CD4-positive, alpha-beta T cell treated with Interleukin-12 subunit alpha and Interleukin-12 subunit beta, for 1 hour (primary cell): ENCODE measurements around the gene TMEM178B.

Source experiments
- DNase-seq: peaks from one replicate; pipeline ENCODE4 v3.0.0-alpha.2; 2020

Gene TMEM178B

GRCh38 chr7:141231018-141231792 is 157.3 kb downstream of the TMEM178B start:
- no peak for DNase-seq

DNA sequence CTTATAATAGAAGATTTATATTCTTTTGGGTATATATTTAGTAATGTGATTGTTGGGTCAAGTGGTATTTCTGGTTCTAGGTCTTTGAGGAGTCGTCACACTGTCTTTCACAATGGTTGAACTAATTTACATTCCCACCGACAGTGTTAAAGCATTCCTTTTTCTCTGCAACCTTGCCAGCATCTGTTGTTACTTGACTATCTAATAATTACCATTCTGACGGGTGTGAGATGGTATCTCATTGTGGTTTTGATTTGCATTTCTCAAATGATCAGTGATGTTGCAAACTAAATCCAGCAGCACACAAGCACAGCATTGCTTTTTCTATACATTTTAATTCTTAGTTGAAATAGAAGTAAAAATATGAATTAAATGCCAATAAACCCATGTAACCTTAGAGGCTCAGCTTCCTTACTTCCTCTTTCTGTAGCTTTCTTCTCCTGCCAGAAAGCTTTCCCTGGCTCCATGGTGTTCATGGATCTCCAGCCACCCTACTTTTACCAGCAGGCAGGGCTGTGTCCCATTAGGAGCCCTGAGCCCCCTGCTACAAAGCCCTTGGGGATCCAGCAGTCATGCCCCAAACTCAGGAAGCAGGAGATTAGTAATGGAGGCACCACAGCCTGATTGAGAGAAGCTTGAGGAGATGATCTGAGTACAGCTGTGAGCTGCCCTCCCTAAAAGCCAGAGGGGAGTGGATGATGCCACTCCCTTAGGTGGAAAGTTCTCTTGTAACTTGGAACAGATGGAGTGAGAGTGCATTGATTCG is 158.6 kb downstream of the TMEM178B start:
- DNase-seq: no peak

DNA sequence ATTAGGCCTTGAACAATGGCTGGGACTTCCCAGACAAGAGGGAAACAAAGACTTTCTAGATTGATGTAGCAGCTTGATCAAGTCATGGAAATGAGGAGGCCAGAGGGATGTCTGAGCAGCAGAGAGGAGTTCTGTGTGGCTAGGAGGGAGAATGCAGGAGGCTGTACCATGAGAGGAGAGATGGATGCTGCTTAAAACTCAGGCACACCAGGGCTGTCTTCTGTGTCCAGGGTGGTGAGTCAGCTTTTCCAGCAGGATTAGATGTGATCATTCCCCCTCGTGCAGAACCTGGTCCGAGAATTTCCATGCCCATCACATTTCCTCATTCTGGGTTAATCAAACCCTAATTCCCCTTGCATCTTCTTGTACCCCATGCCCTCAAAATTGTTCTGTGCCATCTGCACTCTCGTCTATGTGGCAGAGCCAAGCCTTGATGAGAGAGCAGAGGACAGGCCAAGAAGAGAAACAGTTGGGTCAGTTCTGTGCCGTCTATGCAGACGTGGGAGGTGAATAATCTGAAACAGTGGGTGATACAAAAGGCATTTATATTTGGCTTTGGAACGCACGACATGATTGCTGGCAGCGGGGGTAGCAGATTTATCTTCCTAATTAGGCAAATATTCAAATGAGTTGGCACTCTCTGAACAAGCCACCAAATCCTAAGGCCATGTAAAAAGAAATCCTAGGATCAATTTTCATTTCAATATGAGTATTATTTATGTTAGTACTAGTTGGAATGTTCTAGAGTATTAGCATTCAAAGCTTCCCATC is 160.7 kb downstream of the TMEM178B start:
- DNase-seq: no peak

DNA sequence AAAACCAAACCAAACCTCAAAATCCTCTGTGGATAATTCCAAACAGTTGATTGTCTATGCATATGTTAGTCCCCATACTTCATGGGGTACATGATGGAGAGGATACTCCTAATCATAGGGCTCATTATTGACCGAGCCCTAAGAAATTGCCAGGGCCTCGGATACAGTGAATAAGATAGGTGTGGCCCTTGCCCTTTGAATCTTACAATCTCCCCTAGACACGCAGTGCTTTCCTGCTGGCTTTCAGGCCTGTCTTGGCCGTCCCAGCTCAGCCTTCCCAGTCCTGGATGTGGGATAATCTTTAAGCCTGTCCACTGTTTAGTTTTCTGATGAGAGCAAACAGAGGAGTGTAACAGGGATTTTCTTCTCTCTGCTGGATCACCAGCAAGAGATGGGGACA is 161.8 kb downstream of the TMEM178B start:
- no peak for DNase-seq

DNA sequence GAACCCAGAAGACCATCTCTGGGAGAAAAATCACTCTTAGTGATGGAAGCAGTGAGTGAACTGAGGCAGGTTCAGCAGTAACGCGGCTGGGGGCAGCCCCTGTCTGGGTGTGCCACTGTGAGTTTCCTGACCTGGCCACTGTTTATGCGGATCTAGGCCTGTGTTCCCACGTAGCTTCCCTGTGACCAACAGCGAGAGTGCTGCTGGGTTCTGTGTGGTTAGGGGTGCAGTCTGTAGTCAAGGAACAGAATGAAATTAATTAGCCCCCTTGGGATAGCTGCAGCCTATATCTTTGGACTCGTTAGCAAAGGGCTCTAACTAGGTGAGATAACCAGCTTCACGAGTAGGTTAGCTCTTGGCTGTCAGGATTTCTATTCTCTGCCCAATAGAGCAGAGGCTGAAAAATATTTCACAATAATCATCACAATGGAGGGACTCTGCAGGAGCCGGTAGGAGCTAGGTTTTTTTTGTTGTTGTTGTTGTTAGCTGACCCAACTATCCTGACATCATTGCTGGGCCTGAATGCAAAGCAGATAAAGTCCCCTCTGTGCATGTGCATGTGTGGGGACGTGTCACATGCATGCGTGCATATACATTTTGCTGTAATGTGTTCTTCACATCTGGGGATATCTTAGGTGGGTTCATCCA is 164.9 kb downstream of the TMEM178B start:
- DNase-seq: no peak

- DNase-seq: no peak
Measured at GRCh38 chr7:141239661-141240060, 165.8 kb downstream of the TMEM178B start.

DNA sequence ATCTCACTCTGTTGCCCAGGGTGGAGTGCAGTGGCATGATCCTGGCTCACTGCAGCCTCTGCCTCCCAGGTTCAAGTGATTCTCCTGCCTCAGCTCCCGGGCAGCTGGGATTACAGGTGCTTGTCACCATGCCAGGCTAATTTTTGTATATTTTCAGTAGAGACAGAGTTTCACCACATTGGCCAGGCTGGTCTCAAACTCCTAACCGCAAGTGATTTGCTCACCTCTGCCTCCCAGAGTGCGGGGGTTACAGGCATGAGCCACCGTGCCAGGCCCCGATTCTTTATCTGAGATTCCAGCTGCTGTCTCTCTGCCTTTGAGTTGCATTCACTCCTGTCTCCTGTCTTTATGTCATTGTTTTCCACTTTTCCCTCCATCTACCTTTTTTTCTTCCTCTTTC is 168.7 kb downstream of the TMEM178B start:
- DNase-seq: no peak

GRCh38 chr7:141243368-141243767 is 169.5 kb downstream of the TMEM178B start:
- no peak for DNase-seq

DNA sequence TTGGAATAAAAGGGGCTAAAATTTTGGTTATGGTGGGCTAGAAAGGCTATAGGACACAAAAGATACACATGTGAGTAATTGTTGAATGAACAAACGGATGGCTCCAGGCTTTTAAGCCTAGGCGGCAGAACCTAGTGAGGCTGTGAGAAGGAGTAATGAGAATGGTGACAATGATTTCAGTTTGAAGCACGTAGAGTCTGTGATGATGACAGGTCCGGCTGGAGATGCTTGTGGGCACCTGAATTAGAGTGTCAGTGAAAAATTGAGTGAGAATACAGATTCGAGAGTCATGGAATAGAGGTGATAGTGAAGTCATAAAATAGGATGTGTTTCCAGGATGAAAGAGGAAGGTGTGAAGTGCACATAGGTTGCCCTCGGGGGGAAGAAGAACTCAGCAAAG is 170.6 kb downstream of the TMEM178B start:
- DNase-seq: no peak

GRCh38 chr7:141246426-141246825 is 172.6 kb downstream of the TMEM178B start:
- no peak for DNase-seq

- no peak for DNase-seq
Measured at GRCh38 chr7:141251180-141251579, 177.3 kb downstream of the TMEM178B start.

DNA sequence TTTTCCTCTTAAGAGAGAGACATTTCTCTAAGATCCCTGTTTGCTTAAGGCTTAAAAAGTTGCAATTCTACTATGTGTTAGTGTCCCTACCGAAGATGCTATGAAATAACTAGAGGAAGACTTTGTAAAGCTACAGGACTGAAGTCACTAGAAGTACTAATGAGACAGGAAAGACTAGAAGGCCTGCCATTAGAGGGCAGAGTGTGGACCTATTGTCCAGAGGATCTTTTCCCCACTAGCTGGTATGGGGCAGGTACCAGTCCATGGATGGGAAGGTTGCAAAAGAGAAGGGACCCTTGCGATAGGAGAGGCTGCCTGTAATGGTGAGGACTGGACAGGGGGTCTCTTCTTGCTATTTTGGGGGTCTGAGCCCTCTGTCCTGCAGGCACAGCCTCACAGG is 178.1 kb downstream of the TMEM178B start:
- no peak for DNase-seq

- no peak for DNase-seq
Measured at GRCh38 chr7:141257597-141257996, 183.7 kb downstream of the TMEM178B start.

- DNase-seq: no peak
Measured at GRCh38 chr7:141258559-141258958, 184.7 kb downstream of the TMEM178B start.

- DNase-seq: no peak
Measured at GRCh38 chr7:141262101-141263090, 188.5 kb downstream of the TMEM178B start.

- DNase-seq: no peak
Measured at GRCh38 chr7:141263508-141263907, 189.6 kb downstream of the TMEM178B start.

DNA sequence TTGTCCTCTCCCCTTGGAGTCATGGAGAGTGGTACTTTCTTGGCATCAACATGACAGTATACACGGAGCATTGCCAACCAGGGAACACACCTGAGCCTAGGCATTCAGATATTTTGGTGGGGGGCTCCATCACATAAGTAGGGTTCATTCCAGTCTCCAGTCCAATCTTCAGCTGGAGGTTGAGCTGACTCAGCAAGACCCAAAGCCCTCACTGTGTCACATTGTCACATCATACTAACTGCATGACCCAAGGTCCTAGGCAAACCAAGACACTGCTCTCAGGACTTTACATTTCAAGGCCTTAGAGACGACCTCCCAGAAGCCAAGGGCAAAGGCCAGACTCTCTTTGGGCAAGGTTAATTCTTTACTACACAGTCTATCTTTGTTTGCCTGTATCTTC is 190.1 kb downstream of the TMEM178B start:
- no peak for DNase-seq

- no peak for DNase-seq
Measured at GRCh38 chr7:141264511-141264910, 190.6 kb downstream of the TMEM178B start.

GRCh38 chr7:141265668-141266067 is 191.8 kb downstream of the TMEM178B start:
- no peak for DNase-seq

- no peak for DNase-seq
Measured at GRCh38 chr7:141268614-141269013, 194.8 kb downstream of the TMEM178B start.

DNA sequence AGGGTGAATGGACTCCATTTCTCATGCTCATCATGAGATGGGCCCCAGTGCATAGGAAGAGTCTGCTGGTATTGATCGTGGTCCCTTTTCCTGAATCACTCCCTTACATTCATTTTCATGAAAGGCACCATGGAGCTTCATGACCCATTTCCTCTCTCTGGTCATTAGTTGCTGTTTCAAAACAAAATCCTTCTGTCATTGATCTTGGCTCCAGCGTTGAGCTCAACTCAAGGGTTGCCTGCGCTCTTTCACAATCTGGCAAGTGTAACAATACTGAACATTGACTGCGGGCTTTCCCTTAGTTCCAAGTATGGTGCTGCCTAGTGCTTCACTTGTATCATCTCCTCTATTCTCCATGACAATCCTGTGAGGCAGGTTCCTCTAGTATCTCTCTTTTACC is 197.6 kb downstream of the TMEM178B start:
- DNase-seq: no peak

- no peak for DNase-seq
Measured at GRCh38 chr7:141272417-141272816, 198.6 kb downstream of the TMEM178B start.
